Esophagus squamous epithelium (tissue), 4 donors: ENCODE data around the gene TUBAL3.

Experiments used
- CTCF ChIP-seq, 6 experiments: fragments of 450-650 bp in 4 of 6; fragments of 200-600 bp in 2 of 6; sonication (generic) in 2 of 6; IDR thresholded peaks; one replicate each; pipeline ENCODE4 v1.5.1; 2016 to 2019; ENCODE audit warnings: antibody characterized with exemption in 6 of 6, mild to moderate bottlenecking in 4 of 6, moderate library complexity in 4 of 6
- POLR2A ChIP-seq, 4 donors: fragments of 450-650 bp; IDR thresholded peaks; one replicate each; pipeline ENCODE4 v1.6.1; 2017; ENCODE audit warnings: antibody characterized with exemption in 4 of 4, mild to moderate bottlenecking in 4 of 4, moderate library complexity in 3 of 4

GRCh38 chr10:5349362-5349761 is 55.3 kb downstream of the TUBAL3 start:
- TF ChIP-seq CTCF (IDR thresholded peaks at IDR 0.05) (no peak), POLR2A (IDR thresholded peaks at IDR 0.05) (no peak)
